Panc1 (cell line): ENCODE data around the gene EBF4. TPM values are rescaled to one million over a fixed set of nuclear protein-coding genes. Genes with fewer than 3 reads are reported as not detected.

Experiments
- ATAC-seq: fragments of 200-7000 bp; cut with Tn5 transposase; 2 replicates; pipeline ENCODE4 v1.9.1; 2020; ENCODE audit warnings: mild to moderate bottlenecking, moderate library complexity
- BruUV-seq: library from RNA; stranded (reverse); fragments of 400-500 nt; replicated peaks from 2 replicates; lab custom pipeline; 2021; lab: Mats Ljungman, UMichigan
- CTCF ChIA-PET: fragments of 300-600 bp; sonication (Branson Sonifier 250); formaldehyde crosslinking; loops from one replicate; lab custom pipeline; 2022; ENCODE audit warnings: antibody characterized with exemption; lab: Charles Lee
- POLR2A ChIA-PET: fragments of 300-600 bp; sonication (Branson Sonifier 250); formaldehyde crosslinking; loops from one replicate; lab custom pipeline; 2022; ENCODE audit warnings: antibody characterized with exemption; lab: Charles Lee
- DNase-seq: peaks from one replicate; pipeline ENCODE4 v3.0.0-alpha.2; 2010; ENCODE audit warnings: low read depth, low spot score
- H3K27ac ChIP-seq: 2 replicates; pipeline ENCODE4 v1.5.1; 2011; ENCODE audit warnings: mild to moderate bottlenecking, low read length, inconsistent platforms
- H3K27me3 ChIP-seq: fragments of 200-500 bp; sonication (Bioruptor generic); 2 replicates; pipeline ENCODE4 v1.6.0; 2014; ENCODE audit warnings: low read length, inconsistent platforms; ENCODE audit not compliant: control insufficient read depth, insufficient read depth
- H3K36me3 ChIP-seq: fragments of 200-500 bp; sonication (Bioruptor generic); 2 replicates; pipeline ENCODE4 v1.5.1; 2014; ENCODE audit warnings: inconsistent platforms, mild to moderate bottlenecking, low read length, moderate library complexity; ENCODE audit not compliant: control insufficient read depth, insufficient read depth
- H3K4me1 ChIP-seq: 2 replicates; pipeline ENCODE4 v1.5.1; 2011; ENCODE audit warnings: inconsistent platforms, mild to moderate bottlenecking, low read length, moderate library complexity; ENCODE audit not compliant: control insufficient read depth, insufficient read depth
- H3K4me3 ChIP-seq, 2 experiments: 2 replicates each; pipeline ENCODE4 v1.5.1; 2011 to 2012; ENCODE audit warnings: low read depth in 2 of 2, low read length in 2 of 2, mild to moderate bottlenecking in 2 of 2, inconsistent platforms in 1 of 2, moderate library complexity in 1 of 2
- H3K9me3 ChIP-seq: fragments of 200-500 bp; sonication (Bioruptor generic); 2 replicates; pipeline ENCODE4 v1.5.1; 2014; ENCODE audit warnings: low read depth, mild to moderate bottlenecking, inconsistent platforms, low read length, moderate library complexity; ENCODE audit not compliant: control insufficient read depth, insufficient read depth
- CTCF ChIP-seq: fragments of 450-650 bp; IDR thresholded peaks from 2 replicates; pipeline ENCODE4 v1.5.1; 2017; ENCODE audit warnings: mild to moderate bottlenecking
- POLR2AphosphoS5 ChIP-seq: IDR thresholded peaks from 2 replicates; pipeline ENCODE4 v1.6.1; 2012; ENCODE audit warnings: mild to moderate bottlenecking, low read depth, low read length, moderate library complexity
- REST ChIP-seq, 2 experiments: IDR thresholded peaks; 2 replicates each; pipeline ENCODE4 v1.6.1; 2011 to 2012; ENCODE audit warnings: low read depth in 2 of 2, control low read depth in 1 of 2, low read length in 1 of 2, mild to moderate bottlenecking in 1 of 2, moderate library complexity in 1 of 2; ENCODE audit not compliant: insufficient read depth in 1 of 2
- SIN3A ChIP-seq: IDR thresholded peaks from 2 replicates; pipeline ENCODE4 v1.6.1; 2012; ENCODE audit warnings: low read depth, mild to moderate bottlenecking, low read length, moderate library complexity, borderline replicate concordance; ENCODE audit not compliant: insufficient read depth
- TCF7L2 ChIP-seq: IDR thresholded peaks from 2 replicates; pipeline ENCODE4 v1.6.1; 2011; ENCODE audit warnings: mild to moderate bottlenecking, low read depth, low read length, inconsistent platforms
- in situ Hi-C: cut with HindIII; loops from 2 replicates; pipeline ENCODE4 v1.10.0; 2016; ENCODE audit warnings: low sequenced_read_pairs, low pct_unique_long_range_greater_than_20kb
- intact Hi-C: fragments of 100-400 bp; cut with micrococcal nuclease; formaldehyde crosslinking; loops from one replicate; pipeline ENCODE4 v1.10.0; 2022; ENCODE audit not compliant: unreplicated experiment
- total RNA-seq: library from RNA; stranded (reverse); gene quantifications from one replicate; pipeline ENCODE4 v1.2.1, GENCODE V29; 2021; ENCODE audit not compliant: unreplicated experiment

Gene EBF4
- total RNA-seq, 1 experiment from 2014 or later: 6.8 TPM

DNA sequence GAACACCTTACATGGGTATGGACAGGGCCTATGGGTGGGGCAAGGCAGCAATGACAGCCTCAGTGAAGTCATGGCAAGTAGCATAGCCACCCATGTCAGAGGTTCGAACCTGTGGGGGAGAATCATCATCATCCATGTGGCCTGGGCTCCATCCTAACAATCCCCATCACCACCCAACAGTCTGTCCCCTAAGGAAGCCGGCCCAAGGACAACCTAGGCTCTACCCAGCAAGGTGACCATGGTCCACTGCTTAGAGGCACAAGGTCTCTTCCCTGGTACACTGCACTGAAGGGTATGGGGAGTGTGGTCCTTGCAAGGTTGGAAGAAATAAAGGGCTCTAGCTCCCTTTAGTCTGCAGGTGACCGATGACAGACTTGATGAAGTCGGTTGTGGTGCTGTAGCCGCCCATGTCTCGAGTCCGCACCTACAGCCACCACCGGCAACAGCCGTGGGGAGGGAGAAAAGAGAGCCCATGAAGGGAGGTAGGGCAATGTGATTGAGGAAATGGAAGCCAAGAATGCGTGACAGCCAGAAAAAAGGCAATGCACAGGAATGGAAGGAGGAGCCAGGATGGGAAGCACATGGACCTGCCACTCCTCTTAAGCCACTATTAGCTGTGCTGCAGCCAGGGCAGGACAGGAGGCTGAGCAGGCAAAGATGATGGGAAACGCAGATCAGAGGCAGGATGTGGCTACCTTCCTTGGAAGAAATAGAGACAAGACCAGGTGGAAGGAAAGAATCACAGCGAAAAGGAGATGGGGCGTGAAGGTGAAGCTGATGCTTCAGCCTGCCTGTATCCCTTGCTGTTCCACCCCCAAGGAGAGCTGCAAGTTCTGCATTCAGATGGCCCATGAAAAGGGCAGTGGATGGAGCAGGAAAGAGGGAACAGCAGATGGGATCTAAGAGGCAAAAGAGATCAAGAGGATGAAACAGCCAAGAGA is 33.9 kb upstream of the EBF4 start:
- ChIA-PET CTCF (no interaction called here), POLR2A (no interaction called here)
- no TSS peak for BruUV-seq
- DNase-seq (no peak), ATAC-seq (peak; percentile 76)
- Histone ChIP-seq H3K9me3 (no peaks in the 10 kb centered on the region), H3K4me3 (no peak overlapping the region), H3K27me3 (no peaks in the 10 kb centered on the region), H3K4me1 (peaks cover 21% of the 10 kb centered on the region), H3K36me3 (peaks cover 42% of the 10 kb centered on the region), H3K27ac (no peak overlapping the region)
- 0 out of 2 replicates have a peak, but pooled peaks have one; percentile 42 for TF ChIP-seq SIN3A
- no peak for TF ChIP-seq REST (IDR thresholded peaks at IDR 0.05; ENCODE audit: insufficient read depth in 1 of 2, low read depth in 2 of 2, low read length in 1 of 2)
- peak; percentile 67; the same call in 1 of the 2 replicates for TF ChIP-seq POLR2AphosphoS5
- in situ Hi-C loops (no loop called here), intact Hi-C loops (no loop called here)

GRCh38 chr20:2659547-2659946 is 33.0 kb upstream of the EBF4 start:
- POLR2A ChIA-PET: no interaction called here
- H3K27ac ChIP-seq: no peak overlapping the region
- H3K4me1 ChIP-seq: peaks cover 21% of the 10 kb centered on the region
- intact Hi-C loops (no loop called here), in situ Hi-C loops (no loop called here)
- no peaks in the 10 kb centered on the region for H3K27me3 ChIP-seq
- BruUV-seq: no TSS peak
- CTCF ChIA-PET: no interaction called here
- TF ChIP-seq SIN3A (no peak), TCF7L2 (no peak), POLR2AphosphoS5 (no peak), REST (IDR thresholded peaks at IDR 0.05; ENCODE audit: insufficient read depth in 1 of 2, low read depth in 2 of 2, low read length in 1 of 2) (no peak), CTCF (no peak)
- ATAC-seq (no peak), DNase-seq (no peak)
- H3K36me3 ChIP-seq: peaks cover 34% of the 10 kb centered on the region
- no peaks in the 10 kb centered on the region for H3K9me3 ChIP-seq
- no peak overlapping the region for H3K4me3 ChIP-seq
